Measurements from ENCODE around the gene SLC6A6.

DNA sequence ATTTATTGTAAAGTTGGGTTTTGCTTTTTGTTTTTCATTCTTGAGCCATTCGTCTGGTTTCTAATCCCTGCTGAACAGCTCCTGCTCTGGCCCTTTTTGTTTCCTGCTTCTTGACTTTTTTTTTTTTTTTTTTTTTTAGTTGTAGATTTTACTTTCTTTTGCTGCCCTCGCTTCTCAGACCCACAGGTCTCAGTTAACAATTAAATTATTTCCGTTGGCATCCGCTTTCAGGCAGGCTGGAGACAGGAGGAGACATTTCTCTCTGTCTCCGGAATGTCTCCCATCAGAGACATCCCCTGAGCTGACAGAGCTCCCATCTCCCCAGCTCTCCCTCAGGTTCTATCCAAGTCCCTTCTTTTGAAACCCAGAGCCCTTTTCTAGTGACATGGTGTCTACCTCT is 68.6 kb downstream of the SLC6A6 start:
- no peak for TF ChIP-seq CTCF (IDR thresholded peaks at IDR 0.05 in 8 of 11, conservative IDR thresholded peaks at IDR 0.05 in 3 of 11)
- TF ChIP-seq POLR2A (IDR thresholded peaks at IDR 0.05), result no peak

Measured in spleen (tissue), 7 donors.